ENCODE results near the gene METTL9.

DNA sequence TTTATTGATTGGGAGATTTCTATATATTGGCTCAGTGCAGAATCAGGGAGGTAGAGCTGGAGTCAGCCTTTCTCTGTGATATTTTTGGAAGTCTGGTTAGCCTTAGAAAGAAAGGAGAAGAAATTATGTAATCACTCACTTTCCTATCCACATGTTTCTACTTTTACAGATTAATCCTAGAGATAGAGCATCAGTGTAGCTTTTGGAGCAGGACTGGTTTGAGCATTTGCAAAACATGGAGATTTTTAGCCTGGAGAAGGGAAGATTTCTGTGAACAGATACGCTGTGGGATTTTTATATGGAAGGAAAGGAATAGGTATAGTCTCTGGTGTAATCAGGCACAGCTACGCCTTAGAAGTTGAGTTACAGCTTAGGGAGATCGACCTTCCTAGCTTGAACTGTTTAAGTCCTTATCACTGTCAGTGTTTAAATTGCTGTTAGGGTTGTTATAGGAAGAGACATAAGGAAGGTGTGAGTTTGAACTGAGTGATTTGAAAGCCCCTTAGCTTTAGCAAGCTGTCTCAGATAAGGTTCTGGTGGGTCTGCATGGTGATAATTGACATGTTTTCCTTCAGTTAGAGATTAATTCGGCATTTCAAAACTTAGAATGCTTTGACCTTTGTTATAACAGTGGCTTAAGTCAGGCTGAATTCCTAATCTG is 20.5 kb downstream of the METTL9 start:
- TF ChIP-seq CTCF (IDR thresholded peaks at IDR 0.05; ENCODE audit: low read depth, low read length) (no peak), POLR2A (IDR thresholded peaks at IDR 0.05; ENCODE audit: extremely low read depth, insufficient read length) (no peak)
- TF ChIP-seq, protein P1, sequence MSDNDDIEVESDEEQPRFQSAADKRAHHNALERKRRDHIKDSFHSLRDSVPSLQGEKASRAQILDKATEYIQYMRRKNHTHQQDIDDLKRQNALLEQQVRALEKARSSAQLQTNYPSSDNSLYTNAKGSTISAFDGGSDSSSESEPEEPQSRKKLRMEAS (IDR thresholded peaks at IDR 0.05; ENCODE audit: low read depth, low read length) = no peak
